Mucosa of descending colon (tissue), 3 donors: Measurements from ENCODE around the gene MYO1C. TPM values are rescaled to one million over a fixed set of nuclear protein-coding genes. Genes with fewer than 3 reads are reported as not detected.
"Not testable (repeated sequence)": the region's sequence is repeated elsewhere in the genome, so short reads cannot be mapped to it uniquely, and the experiment has no call there.

Experiments used
- ATAC-seq: fragments of 200-7000 bp; cut with Tn5 transposase; one replicate; pipeline ENCODE4 v1.9.1; 2020; ENCODE audit warnings: mild to moderate bottlenecking, moderate library complexity
- DNase-seq, 3 donors: peaks; one replicate each; pipeline ENCODE4 v3.0.0-alpha.2; 2020
- H3K36me3 ChIP-seq: fragments of 200-600 bp; one replicate; pipeline ENCODE4 v1.8.0; 2021; ENCODE audit warnings: low read depth, mild to moderate bottlenecking
- H3K4me1 ChIP-seq: fragments of 200-600 bp; one replicate; pipeline ENCODE4 v1.8.0; 2021; ENCODE audit warnings: low read depth, mild to moderate bottlenecking
- H3K4me3 ChIP-seq: fragments of 200-600 bp; one replicate; pipeline ENCODE4 v1.8.0; 2021; ENCODE audit warnings: mild to moderate bottlenecking
- H3K9me3 ChIP-seq: fragments of 200-600 bp; one replicate; pipeline ENCODE4 v1.8.0; 2021; ENCODE audit warnings: mild to moderate bottlenecking
- intact Hi-C, 2 donors: fragments of 100-400 bp; cut with DNase I in 1 of 2; cut with micrococcal nuclease in 1 of 2; formaldehyde crosslinking; loops; one replicate each; pipeline versions ENCODE4 v1.11.0 to v1.11.1; 2022; cut with DNase I, micrococcal nuclease
- total RNA-seq, 3 donors: library from RNA; stranded (reverse); fragmentation: NEBNext Ultra II Directional in 2 of 3; extraction: Animal tissue kit (Norgen Biotek cat#: 25700) in 2 of 3; gene quantifications; one replicate each; pipeline versions ENCODE4 v1.2.1 to v1.2.4, GENCODE V29; 2021 to 2023
- TF ChIP-seq, protein P1 (sequence below): fragments of 200-600 bp; IDR thresholded peaks from one replicate; pipeline ENCODE4 v1.8.0; 2022; ENCODE audit warnings: antibody characterized with exemption, mild to moderate bottlenecking
- donor health status: DM: no; HTN: no; CAD: no; lungs with moderate emphysema.
- donor health status: DM: no; HTN: no; CAD: no.
- donor health status: DM: no; HTN: yes; CAD: no.

The MYO1C gene
- total RNA-seq, 3 donors from 2014 or later: 249 to 344 (median 276) TPM

DNA sequence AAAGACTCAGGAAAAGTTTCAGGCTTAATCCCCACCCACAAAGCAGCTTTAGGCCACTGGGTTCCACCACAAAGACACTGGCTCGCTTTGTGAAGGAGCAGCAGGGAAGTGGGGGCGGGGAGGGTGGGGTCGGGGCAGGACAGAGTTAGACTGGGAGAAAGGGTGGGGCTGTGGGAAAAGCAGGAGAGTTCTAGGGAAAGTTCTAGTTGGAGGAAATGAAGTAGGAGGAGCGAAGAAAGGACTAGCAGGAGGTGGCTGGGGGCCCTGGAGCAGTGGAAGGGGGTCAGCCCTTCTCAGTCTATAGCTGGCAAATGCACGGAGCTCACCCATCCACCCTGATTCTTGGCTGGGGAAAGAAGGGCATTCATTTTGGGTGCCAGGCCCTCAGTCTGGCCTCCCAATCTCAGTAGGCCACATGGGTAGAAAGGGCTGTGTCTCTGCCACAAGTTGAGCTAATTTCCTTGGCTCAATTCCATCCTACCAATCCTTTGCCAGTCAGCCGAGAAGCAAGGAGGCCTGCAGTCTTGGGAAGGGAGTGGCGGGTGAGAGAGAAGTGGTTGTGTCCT is 19.4 kb upstream of the MYO1C start:
- Histone ChIP-seq H3K36me3 (peaks cover 4% of the 10 kb centered on the region), H3K9me3 (no peaks in the 10 kb centered on the region), H3K4me1 (peaks cover 56% of the 10 kb centered on the region), H3K4me3 (no peak overlapping the region)
- DNase-seq (peak in 2 of 3 donors; percentile 67 to 70), ATAC-seq (peak; percentile 31)
- intact Hi-C loops: loop anchor here (10.0 kb wide), 2 partner anchors 137 to 237 kb away; partner anchors contain the start of genes BHLHA9 (in 1 of the 2) and TRARG1 (in 1 of the 2)
- TF ChIP-seq, protein P1, sequence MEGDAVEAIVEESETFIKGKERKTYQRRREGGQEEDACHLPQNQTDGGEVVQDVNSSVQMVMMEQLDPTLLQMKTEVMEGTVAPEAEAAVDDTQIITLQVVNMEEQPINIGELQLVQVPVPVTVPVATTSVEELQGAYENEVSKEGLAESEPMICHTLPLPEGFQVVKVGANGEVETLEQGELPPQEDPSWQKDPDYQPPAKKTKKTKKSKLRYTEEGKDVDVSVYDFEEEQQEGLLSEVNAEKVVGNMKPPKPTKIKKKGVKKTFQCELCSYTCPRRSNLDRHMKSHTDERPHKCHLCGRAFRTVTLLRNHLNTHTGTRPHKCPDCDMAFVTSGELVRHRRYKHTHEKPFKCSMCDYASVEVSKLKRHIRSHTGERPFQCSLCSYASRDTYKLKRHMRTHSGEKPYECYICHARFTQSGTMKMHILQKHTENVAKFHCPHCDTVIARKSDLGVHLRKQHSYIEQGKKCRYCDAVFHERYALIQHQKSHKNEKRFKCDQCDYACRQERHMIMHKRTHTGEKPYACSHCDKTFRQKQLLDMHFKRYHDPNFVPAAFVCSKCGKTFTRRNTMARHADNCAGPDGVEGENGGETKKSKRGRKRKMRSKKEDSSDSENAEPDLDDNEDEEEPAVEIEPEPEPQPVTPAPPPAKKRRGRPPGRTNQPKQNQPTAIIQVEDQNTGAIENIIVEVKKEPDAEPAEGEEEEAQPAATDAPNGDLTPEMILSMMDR: no peak

DNA sequence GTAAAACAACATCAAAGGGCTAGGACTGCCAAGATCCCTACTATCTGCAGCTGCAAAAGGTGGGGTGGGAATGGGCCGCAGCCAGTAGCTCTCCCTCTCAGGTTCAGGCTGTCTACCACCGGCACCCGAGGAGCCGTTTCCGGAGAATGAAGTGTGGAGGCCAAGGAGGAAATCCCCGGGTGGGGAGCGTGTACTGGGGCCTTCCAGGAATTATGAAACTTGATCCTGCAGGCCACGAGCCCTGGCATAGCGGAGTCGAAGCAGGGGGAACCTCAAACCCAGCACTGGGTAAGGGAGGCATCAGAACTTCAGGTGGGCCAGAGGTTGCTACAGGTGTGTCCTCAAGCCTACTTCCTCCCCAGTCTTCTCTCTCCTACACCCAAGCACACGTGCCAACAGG is 18.8 kb upstream of the MYO1C start:
- TF ChIP-seq, protein P1: no peak
- H3K4me3 ChIP-seq: no peak overlapping the region
- intact Hi-C loops: loop anchor here (10.0 kb wide), 2 partner anchors 136 to 236 kb away; partner anchors contain the start of genes BHLHA9 (in 1 of the 2) and TRARG1 (in 1 of the 2)
- H3K36me3 ChIP-seq: no peaks in the 10 kb centered on the region
- H3K9me3 ChIP-seq: no peaks in the 10 kb centered on the region
- peak in 1 of 3 donors; percentile 56 for DNase-seq
- peak; percentile 6 for ATAC-seq
- peaks cover 53% of the 10 kb centered on the region for H3K4me1 ChIP-seq

DNA sequence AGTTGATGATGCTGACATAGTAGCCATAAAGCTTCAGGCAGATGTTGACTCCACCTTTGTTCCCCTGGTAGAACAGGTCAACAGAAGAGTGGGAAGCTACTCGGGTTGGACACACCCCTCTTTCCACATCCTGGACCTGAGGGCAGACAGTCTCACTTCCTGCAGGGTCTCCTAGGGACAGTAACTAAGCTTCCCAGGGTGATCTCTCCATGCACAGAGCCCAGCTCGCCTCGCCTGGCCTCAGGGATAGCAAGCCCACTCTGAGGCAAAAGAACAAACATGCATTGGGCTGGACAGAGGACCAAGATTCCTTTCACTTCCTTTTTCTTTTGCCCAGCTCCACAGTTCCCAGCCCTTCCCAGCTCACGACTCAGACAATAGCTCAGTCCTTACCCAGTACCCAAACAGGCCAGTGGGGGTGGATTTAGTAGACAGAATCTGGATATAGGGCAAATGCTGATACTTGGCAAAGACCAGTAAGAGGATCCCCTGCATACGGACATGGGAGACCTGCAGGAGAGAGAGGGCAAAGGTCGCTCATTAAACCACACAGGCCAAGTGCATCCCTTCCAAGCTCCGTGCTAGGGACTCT is 16.9 kb upstream of the MYO1C start:
- TF ChIP-seq, protein P1: no peak
- peak in 2 of 3 donors; percentile 61 to 80 for DNase-seq
- peak; percentile 88 for ATAC-seq
- peaks cover 41% of the 10 kb centered on the region for H3K4me1 ChIP-seq
- intact Hi-C loops: no loop called here
- H3K36me3 ChIP-seq: no peaks in the 10 kb centered on the region
- no peak overlapping the region for H3K4me3 ChIP-seq
- H3K9me3 ChIP-seq: no peaks in the 10 kb centered on the region

DNA sequence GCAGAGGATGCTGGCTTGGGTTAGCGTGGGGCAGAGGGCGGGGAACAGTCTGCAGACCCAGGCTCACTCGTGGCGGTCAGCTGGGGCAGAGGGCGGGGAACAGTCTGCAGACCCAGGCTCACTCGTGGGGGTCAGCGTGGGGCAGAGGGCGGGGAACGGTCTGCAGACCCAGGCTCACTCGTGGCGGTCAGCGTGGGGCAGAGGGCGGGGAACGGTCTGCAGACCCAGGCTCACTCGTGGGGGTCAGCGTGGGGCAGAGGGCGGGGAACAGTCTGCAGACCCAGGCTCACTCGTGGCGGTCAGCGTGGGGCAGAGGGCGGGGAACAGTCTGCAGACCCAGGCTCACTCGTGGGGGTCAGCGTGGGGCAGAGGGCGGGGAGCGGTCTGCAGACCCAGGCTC is 16.2 kb upstream of the MYO1C start:
- H3K4me3 ChIP-seq, H3K36me3 ChIP-seq, ATAC-seq, intact Hi-C loops, DNase-seq, H3K9me3 ChIP-seq: not testable (repeated sequence)
- peaks cover 41% of the 10 kb centered on the region for H3K4me1 ChIP-seq

DNA sequence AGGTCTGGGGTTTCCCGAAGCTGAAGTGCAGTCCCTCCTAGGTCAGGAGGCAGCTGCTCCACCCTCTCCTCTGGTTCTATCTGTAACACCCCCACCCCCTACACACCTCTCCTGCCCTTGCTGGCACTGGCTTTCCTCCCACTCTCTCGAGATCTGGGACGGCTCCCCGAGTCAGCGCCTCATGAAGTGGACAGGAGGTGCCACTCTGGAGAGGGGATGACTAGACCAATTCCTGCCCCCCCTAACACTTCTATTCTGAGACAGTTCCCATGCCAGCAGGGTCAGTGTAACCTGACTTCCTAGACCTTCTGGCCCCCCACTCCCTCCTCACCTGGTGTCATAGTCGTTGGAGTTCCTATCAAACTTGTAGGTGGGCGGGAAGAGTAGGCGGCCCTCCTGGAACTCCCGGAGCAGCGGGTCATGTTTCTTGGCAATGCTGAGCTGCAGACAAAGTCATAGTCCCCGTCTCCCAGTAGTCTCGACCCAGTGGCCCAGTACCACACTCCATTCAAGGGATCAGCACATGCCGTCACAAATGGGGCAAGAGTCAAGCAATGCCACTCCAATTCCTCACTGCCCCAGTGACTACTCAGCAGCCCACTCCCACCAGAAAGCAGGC is 14.3 kb upstream of the MYO1C start:
- Histone ChIP-seq H3K9me3 (no peaks in the 10 kb centered on the region), H3K4me3 (no peak overlapping the region), H3K36me3 (no peaks in the 10 kb centered on the region), H3K4me1 (peaks cover 28% of the 10 kb centered on the region)
- ATAC-seq: no peak
- DNase-seq: no peak
- TF ChIP-seq, protein P1: no peak
- intact Hi-C loops: no loop called here

DNA sequence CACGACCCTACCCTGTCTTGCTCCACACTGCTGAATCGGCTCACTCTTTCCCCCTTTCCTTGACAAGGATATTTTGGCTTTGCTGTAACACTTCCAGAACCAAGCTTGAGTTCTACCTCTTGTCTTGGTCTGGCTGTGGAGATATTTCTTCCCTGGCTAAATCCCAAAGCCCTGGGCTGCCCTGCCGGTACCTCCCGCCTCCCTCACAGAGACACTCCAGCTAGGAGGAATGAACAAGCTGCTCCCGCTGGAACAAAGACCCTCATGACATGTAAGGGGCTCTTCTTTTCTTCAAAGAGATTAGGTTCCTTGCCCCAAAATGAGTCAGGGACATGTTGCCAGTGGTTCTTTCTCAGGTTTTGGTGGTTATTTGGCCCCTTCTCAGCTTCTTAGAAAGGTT is 13.1 kb upstream of the MYO1C start:
- TF ChIP-seq, protein P1: no peak
- intact Hi-C loops: no loop called here
- Histone ChIP-seq H3K4me3 (no peak overlapping the region), H3K36me3 (no peaks in the 10 kb centered on the region), H3K4me1 (peaks cover 17% of the 10 kb centered on the region), H3K9me3 (no peaks in the 10 kb centered on the region)
- ATAC-seq: no peak
- no peak for DNase-seq
